ENCODE measurements around the gene HRC. TPM values are rescaled to one million over a fixed set of nuclear protein-coding genes. Genes with fewer than 3 reads are reported as not detected.

The HRC gene
- total RNA-seq, 1 donor from 2014 or later: 1.6 TPM

DNA sequence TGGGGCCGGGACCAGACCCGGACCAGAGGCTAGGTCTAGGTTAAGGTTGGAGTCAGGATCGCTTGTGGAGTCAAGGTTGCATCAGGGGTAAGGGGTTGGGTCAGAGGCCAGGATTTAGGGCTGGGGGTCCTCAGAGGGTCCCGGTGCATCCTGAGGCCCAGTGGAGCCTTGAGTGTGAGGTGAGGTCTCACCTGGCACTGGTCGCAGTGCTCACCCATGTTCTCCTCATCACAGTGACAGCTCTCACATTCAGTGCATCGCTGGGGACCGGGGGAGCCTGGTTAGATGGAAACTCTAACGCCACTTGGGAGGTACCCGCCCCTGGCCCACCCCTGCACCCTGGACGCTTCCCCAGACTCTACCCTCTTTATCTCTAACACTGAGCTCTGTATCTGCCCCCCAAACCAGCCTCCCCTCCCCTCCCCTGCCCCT is 3.1 kb downstream of the HRC start:
- H3K36me3 Mint-ChIP-seq (ENCODE audit: insufficient read depth): no peaks in the 10 kb centered on the region
- H3K4me3 Mint-ChIP-seq (ENCODE audit: low read depth): no peak overlapping the region
- H3K4me1 Mint-ChIP-seq (ENCODE audit: low read depth): peaks cover 11% of the 10 kb centered on the region
- no peak for DNase-seq (ENCODE audit: low spot score, unreplicated experiment)
- H3K27ac Mint-ChIP-seq: no peak overlapping the region
- peaks cover 38% of the 10 kb centered on the region for H3K27me3 Mint-ChIP-seq
- peaks cover 8% of the 10 kb centered on the region for H3K9me3 Mint-ChIP-seq (ENCODE audit: low read depth)
- TF ChIP-seq, protein P1, sequence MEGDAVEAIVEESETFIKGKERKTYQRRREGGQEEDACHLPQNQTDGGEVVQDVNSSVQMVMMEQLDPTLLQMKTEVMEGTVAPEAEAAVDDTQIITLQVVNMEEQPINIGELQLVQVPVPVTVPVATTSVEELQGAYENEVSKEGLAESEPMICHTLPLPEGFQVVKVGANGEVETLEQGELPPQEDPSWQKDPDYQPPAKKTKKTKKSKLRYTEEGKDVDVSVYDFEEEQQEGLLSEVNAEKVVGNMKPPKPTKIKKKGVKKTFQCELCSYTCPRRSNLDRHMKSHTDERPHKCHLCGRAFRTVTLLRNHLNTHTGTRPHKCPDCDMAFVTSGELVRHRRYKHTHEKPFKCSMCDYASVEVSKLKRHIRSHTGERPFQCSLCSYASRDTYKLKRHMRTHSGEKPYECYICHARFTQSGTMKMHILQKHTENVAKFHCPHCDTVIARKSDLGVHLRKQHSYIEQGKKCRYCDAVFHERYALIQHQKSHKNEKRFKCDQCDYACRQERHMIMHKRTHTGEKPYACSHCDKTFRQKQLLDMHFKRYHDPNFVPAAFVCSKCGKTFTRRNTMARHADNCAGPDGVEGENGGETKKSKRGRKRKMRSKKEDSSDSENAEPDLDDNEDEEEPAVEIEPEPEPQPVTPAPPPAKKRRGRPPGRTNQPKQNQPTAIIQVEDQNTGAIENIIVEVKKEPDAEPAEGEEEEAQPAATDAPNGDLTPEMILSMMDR (IDR thresholded peaks at IDR 0.05; ENCODE audit: unreplicated experiment): no peak

DNA sequence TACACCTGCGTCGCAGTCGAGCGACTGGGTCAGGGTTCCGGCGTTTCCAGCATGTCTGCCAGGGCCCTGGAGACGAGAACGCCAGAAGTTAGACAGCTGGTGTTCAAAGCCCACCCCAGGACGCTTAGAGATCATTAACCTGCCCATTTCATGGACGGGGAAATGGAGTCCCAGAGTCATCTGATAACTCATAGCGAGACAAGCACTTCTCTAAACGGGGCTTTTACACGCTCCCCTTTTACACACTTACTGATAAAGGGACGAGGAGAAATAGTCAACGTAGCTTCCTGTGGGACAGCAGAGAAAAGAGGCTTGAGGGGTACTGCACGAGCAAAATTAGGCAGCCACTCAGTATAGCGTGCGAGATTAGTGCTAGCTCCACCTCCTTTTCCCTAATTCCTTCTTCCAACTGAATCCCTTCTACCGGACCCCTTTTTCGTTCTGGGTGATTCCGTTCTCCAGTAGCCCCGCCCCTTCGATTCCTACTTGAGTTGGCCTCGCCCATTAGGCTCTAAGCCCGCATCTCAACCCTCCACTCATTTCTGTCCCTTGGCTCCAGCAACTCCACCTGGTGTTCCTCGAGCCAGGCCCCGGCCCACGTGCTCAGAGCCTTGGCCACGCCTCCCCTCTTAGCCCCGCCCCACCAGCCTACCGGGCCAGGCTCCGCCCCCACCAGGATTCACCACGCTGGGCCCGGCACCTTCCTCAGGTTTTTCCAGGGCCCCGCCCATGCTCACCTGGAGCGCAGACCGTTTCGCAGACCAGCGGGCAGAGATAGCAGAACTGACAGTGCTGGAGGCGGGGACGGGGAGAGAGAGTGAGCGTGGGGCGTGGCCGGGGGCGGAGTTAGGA is 3.7 kb downstream of the HRC start:
- DNase-seq (ENCODE audit: low spot score, unreplicated experiment): peak; percentile 62
- peak overlapping the region; percentile 79 for H3K27ac Mint-ChIP-seq
- H3K36me3 Mint-ChIP-seq (ENCODE audit: insufficient read depth): no peaks in the 10 kb centered on the region
- peaks cover 8% of the 10 kb centered on the region for H3K9me3 Mint-ChIP-seq (ENCODE audit: low read depth)
- TF ChIP-seq, protein P1 (IDR thresholded peaks at IDR 0.05; ENCODE audit: unreplicated experiment): no peak
- peaks cover 43% of the 10 kb centered on the region for H3K27me3 Mint-ChIP-seq
- H3K4me1 Mint-ChIP-seq (ENCODE audit: low read depth): peaks cover 11% of the 10 kb centered on the region
- peak overlapping the region; percentile 50 for H3K4me3 Mint-ChIP-seq (ENCODE audit: low read depth)

DNA sequence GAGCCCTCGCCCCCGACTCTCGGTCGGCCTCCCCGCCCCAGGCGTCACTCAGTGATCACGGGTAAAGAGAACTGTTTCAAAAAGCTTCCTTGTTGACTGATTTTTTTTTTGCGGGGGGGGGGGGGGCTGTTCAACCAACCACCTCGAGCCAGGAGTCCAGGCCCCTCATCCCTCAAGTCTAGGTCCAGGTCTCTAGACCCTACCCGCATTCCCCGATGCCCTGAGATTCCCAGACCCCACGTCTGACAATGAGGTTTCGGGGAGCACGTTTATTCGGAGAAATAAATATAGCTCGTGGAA is 4.3 kb downstream of the HRC start:
- DNase-seq (ENCODE audit: low spot score, unreplicated experiment): no peak
- Mint-ChIP-seq H3K36me3 (ENCODE audit: insufficient read depth) (no peaks in the 10 kb centered on the region), H3K9me3 (ENCODE audit: low read depth) (peaks cover 8% of the 10 kb centered on the region), H3K4me1 (ENCODE audit: low read depth) (peaks cover 11% of the 10 kb centered on the region), H3K27ac (no peak overlapping the region), H3K27me3 (peaks cover 42% of the 10 kb centered on the region), H3K4me3 (ENCODE audit: low read depth) (peak overlapping the region; percentile 85)
- TF ChIP-seq, protein P1 (IDR thresholded peaks at IDR 0.05; ENCODE audit: unreplicated experiment): no peak

DNA sequence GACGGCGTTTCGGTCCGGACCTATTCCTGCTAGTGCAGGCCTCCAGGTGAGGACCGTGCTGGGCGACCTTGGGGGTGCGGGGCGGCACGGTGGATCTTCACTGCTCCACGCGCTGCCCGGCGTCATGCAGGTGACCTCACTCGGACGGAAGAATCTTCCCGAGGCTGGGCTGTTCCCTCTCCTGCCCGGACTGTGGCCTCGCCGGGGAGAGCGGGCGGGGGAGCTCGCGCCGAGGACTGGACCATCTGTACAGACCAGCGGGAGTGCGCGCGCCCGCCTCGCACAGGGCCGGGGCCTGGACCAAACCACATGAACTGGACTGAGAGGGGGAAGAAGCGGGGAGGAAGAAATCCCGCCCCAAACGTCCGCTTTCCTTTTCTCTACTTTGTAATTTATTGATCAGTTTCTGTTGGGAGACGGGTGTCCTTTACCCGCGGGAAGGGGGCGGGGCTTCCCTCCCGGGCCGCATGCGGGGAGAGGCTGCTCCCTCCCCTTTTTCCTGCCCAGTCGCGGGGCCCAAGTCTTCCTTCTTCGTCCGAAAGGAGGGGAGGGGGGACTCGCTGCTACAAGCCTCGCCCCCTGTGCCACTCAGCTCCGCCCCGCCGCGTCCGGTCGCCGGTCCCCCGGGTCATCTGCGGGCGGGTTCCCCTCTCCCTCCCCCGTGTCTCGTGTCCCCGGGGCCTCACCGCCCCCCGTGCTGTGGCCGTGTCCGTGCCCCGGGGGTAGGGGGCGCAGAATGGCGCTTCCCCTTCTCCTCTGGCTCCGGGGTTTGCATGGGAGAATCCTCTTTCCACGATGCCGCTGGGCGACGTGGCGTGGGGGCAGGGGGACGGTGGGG is 4.9 kb downstream of the HRC start:
- Mint-ChIP-seq H3K36me3 (ENCODE audit: insufficient read depth) (no peaks in the 10 kb centered on the region), H3K4me1 (ENCODE audit: low read depth) (peaks cover 7% of the 10 kb centered on the region), H3K9me3 (ENCODE audit: low read depth) (peaks cover 8% of the 10 kb centered on the region), H3K27ac (peak overlapping the region; percentile 96), H3K27me3 (peaks cover 42% of the 10 kb centered on the region), H3K4me3 (ENCODE audit: low read depth) (peak overlapping the region; percentile 85)
- TF ChIP-seq, protein P1 (IDR thresholded peaks at IDR 0.05; ENCODE audit: unreplicated experiment): no peak
- peak; percentile 85 for DNase-seq (ENCODE audit: low spot score, unreplicated experiment)

DNA sequence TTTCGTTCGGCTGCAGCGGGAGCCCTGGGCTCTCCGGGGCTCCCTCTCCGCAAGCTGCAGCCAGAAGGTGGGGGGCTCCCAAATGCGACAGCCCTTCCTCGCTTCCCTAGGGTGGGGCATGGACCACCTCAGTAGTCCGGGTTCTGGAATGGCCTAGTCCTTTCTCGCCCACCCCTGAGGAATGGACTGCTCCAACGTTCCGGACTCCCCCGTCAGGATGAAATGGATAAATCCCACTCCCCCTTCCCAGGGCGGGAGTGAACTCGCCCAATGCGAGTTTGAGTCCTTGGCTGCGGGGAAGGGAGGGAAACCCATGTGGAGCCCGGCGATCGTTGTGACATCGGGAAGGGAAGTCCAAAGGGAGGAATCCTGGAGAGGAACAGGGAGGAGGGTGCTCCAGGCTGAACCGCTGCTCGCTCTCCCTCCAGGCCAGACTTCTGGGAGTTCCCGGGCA is 5.5 kb downstream of the HRC start:
- peaks cover 7% of the 10 kb centered on the region for H3K4me1 Mint-ChIP-seq (ENCODE audit: low read depth)
- DNase-seq (ENCODE audit: low spot score, unreplicated experiment): peak; percentile 65
- H3K36me3 Mint-ChIP-seq (ENCODE audit: insufficient read depth): no peaks in the 10 kb centered on the region
- H3K9me3 Mint-ChIP-seq (ENCODE audit: low read depth): peaks cover 6% of the 10 kb centered on the region
- H3K27me3 Mint-ChIP-seq: peaks cover 41% of the 10 kb centered on the region
- peak overlapping the region; percentile 85 for H3K4me3 Mint-ChIP-seq (ENCODE audit: low read depth)
- TF ChIP-seq, protein P1 (IDR thresholded peaks at IDR 0.05; ENCODE audit: unreplicated experiment): no peak
- H3K27ac Mint-ChIP-seq: peak overlapping the region; percentile 96
